CD14-positive monocyte (primary cell): ENCODE measurements around the gene SLCO4C1. TPM values are rescaled to one million over a fixed set of nuclear protein-coding genes. Genes with fewer than 3 reads are reported as not detected.

Source experiments
- DNase-seq, 3 donors: peaks; one replicate each; pipeline ENCODE4 v3.0.0-alpha.2; 2011 to 2022
- H2AFZ ChIP-seq: 2 replicates; pipeline ENCODE4 v1.6.0; 2012; ENCODE audit warnings: mild to moderate bottlenecking, low read depth, low read length, inconsistent platforms; ENCODE audit not compliant: insufficient read depth, poor library complexity, severe bottlenecking
- H3K27ac ChIP-seq, 2 donors: 1 replicate in 1 of 2; 2 replicates in 1 of 2; pipeline ENCODE4 v1.5.1; 2012 to 2013; ENCODE audit warnings: low read length in 2 of 2, control low read depth in 1 of 2, inconsistent platforms in 1 of 2, low read depth in 1 of 2, mild to moderate bottlenecking in 1 of 2
- H3K27me3 ChIP-seq, 2 donors: one replicate each; pipeline versions ENCODE4 v1.6.0 to v1.6.1; 2011 to 2013; ENCODE audit warnings: low read length in 2 of 2; ENCODE audit not compliant: control insufficient read depth in 2 of 2, insufficient read depth in 2 of 2
- H3K36me3 ChIP-seq, 2 donors: replicated peaks in 1 of 2; 1 replicate in 1 of 2; 2 replicates in 1 of 2; pipeline versions ENCODE4 v1.5.1 to v1.6.1; 2012 to 2013; ENCODE audit warnings: low read length in 2 of 2, control low read depth in 1 of 2, inconsistent platforms in 1 of 2, mild to moderate bottlenecking in 1 of 2; ENCODE audit not compliant: insufficient read depth in 2 of 2, control insufficient read depth in 1 of 2
- H3K4me1 ChIP-seq, 2 donors: 1 replicate in 1 of 2; 2 replicates in 1 of 2; pipeline versions ENCODE4 v1.5.1 to v1.6.1; 2012 to 2013; ENCODE audit warnings: low read length in 2 of 2, control low read depth in 1 of 2, inconsistent platforms in 1 of 2, mild to moderate bottlenecking in 1 of 2, moderate library complexity in 1 of 2; ENCODE audit not compliant: insufficient read depth in 2 of 2, control insufficient read depth in 1 of 2
- H3K4me2 ChIP-seq: replicated peaks from 2 replicates; pipeline ENCODE3; 2012; ENCODE audit warnings: low read length, moderate library complexity, mild to moderate bottlenecking; ENCODE audit not compliant: poor library complexity, severe bottlenecking; ENCODE audit errors: extremely low read depth
- H3K4me3 ChIP-seq, 3 experiments: fragments of 200-600 bp in 1 of 3; sonication (generic) in 1 of 3; replicated peaks in 1 of 3; 1 replicate in 2 of 3; 2 replicates in 1 of 3; pipeline ENCODE4 v1.5.1; 2011 to 2013; ENCODE audit warnings: low read length in 3 of 3, mild to moderate bottlenecking in 3 of 3, control low read depth in 2 of 3, low read depth in 2 of 3, inconsistent platforms in 1 of 3, moderate library complexity in 1 of 3
- H3K79me2 ChIP-seq: 2 replicates; pipeline ENCODE4 v1.6.0; 2012; ENCODE audit warnings: mild to moderate bottlenecking, control low read depth, inconsistent platforms, low read length, moderate library complexity; ENCODE audit not compliant: insufficient read depth
- H3K9ac ChIP-seq: 2 replicates; pipeline ENCODE4 v1.6.0; 2017; ENCODE audit warnings: low read length, mild to moderate bottlenecking; ENCODE audit not compliant: insufficient read depth, poor library complexity, severe bottlenecking
- H3K9me3 ChIP-seq, 2 donors: replicated peaks in 1 of 2; 1 replicate in 1 of 2; 2 replicates in 1 of 2; pipeline versions ENCODE4 v1.5.1 to v1.6.1; 2012 to 2013; ENCODE audit warnings: low read length in 2 of 2, control low read depth in 1 of 2; ENCODE audit not compliant: control insufficient read depth in 1 of 2, insufficient read depth in 1 of 2
- H4K20me1 ChIP-seq: 2 replicates; pipeline ENCODE4 v1.6.0; 2012; ENCODE audit warnings: mild to moderate bottlenecking, low read length, control low read depth, moderate library complexity; ENCODE audit not compliant: insufficient read depth
- H3K27ac Mint-ChIP-seq, 7 donors: one replicate each; pipeline ENCODE4 v1.8.0; 2020; ENCODE audit warnings: mild to moderate bottlenecking in 7 of 7, mixed read lengths in 7 of 7, moderate library complexity in 6 of 7, inconsistent platforms in 2 of 7
- H3K27me3 Mint-ChIP-seq, 3 donors: one replicate each; pipeline ENCODE4 v1.8.0; 2021 to 2022; ENCODE audit warnings: low read depth in 3 of 3, mild to moderate bottlenecking in 3 of 3, mixed read lengths in 3 of 3, moderate library complexity in 3 of 3, inconsistent platforms in 1 of 3
- H3K36me3 Mint-ChIP-seq, 2 donors: one replicate each; pipeline ENCODE4 v1.8.0; 2020; ENCODE audit warnings: mixed read lengths in 2 of 2, inconsistent platforms in 1 of 2, mild to moderate bottlenecking in 1 of 2
- H3K4me1 Mint-ChIP-seq: one replicate; pipeline ENCODE4 v1.8.0; 2020; ENCODE audit warnings: mild to moderate bottlenecking, mixed read lengths
- H3K4me3 Mint-ChIP-seq, 2 donors: one replicate each; pipeline ENCODE4 v1.8.0; 2020; ENCODE audit warnings: mild to moderate bottlenecking in 2 of 2, mixed read lengths in 2 of 2, moderate library complexity in 1 of 2
- H3K9me3 Mint-ChIP-seq, 7 donors: one replicate each; pipeline ENCODE4 v1.8.0; 2020 to 2022; ENCODE audit warnings: mixed read lengths in 7 of 7, mild to moderate bottlenecking in 6 of 7, moderate library complexity in 6 of 7, inconsistent platforms in 2 of 7
- CTCF ChIP-seq: fragments of 200-600 bp; IDR thresholded peaks from one replicate; pipeline ENCODE4 v1.8.0; 2022; ENCODE audit warnings: antibody characterized with exemption, mild to moderate bottlenecking
- WGBS: methylation state at CpG from one replicate; pipeline ENCODE4 v1.1.5; 2013; ENCODE audit warnings: missing lambda C conversion rate; ENCODE audit not compliant: insufficient coverage; 5-methylcytosine and 5-hydroxymethylcytosine counted together
- intact Hi-C, 2 donors: fragments of 100-400 bp; cut with micrococcal nuclease; formaldehyde crosslinking; loops; one replicate each; pipeline versions ENCODE4 v1.15.0 to v1.15.1; 2023
- polyA plus RNA-seq, 3 donors: library from polyadenylated mRNA; depleted of rRNA in 1 of 3; unstranded in 2 of 3; stranded (reverse) in 1 of 3; fragments of 300-500 nt in 2 of 3; fragments of >200 nt in 1 of 3; fragmentation: Illumina TruSeq in 2 of 3; gene quantifications; 1 replicate in 2 of 3; 2 replicates in 1 of 3; pipeline ENCODE4 v1.2.3, GENCODE V29; 2012 to 2021

SLCO4C1 gene
- polyA plus RNA-seq, 3 donors: 1.8 to 3.9 (median 2.4) TPM

GRCh38 chr5:102277144-102277543 is 18.9 kb downstream of the SLCO4C1 start:
- Mint-ChIP-seq H3K27ac (peak overlapping the region; percentile 48 to 90 (median 84)), H3K9me3 (peaks cover 0 to 6% (median 2%) of the 10 kb centered on the region in 7 donors), H3K4me1 (peaks cover 48% of the 10 kb centered on the region), H3K36me3 (peaks cover 11 to 15% of the 10 kb centered on the region in 2 donors), H3K4me3 (peak overlapping the region in 1 of 2 donors; percentile 53), H3K27me3 (no peaks in the 10 kb centered on the region)
- no peaks in the 10 kb centered on the region for H3K27me3 ChIP-seq
- H3K27ac ChIP-seq: peak overlapping the region; percentile 40 to 66
- H3K9ac ChIP-seq: no peak overlapping the region
- no peak for TF ChIP-seq CTCF
- H3K4me2 ChIP-seq: peak overlapping the region; percentile 37
- H3K4me1 ChIP-seq: peaks cover 32 to 50% of the 10 kb centered on the region in 2 donors
- peak; percentile 57 to 73 (median 63) for DNase-seq
- peak overlapping the region in 1 of 3 experiments; percentile 6 for H3K4me3 ChIP-seq
- H4K20me1 ChIP-seq: no peaks in the 10 kb centered on the region
- WGBS: no CpG with 5 or more reads among the region's 2 CpGs
- no peak overlapping the region for H2AFZ ChIP-seq
- no peaks in the 10 kb centered on the region for H3K9me3 ChIP-seq
- H3K36me3 ChIP-seq: no peaks in the 10 kb centered on the region
- peaks cover 87% of the 10 kb centered on the region for H3K79me2 ChIP-seq
- intact Hi-C loops: no loop called here

GRCh38 chr5:102271759-102272158 is 24.3 kb downstream of the SLCO4C1 start:
- H3K36me3 Mint-ChIP-seq: peaks cover 33 to 41% of the 10 kb centered on the region in 2 donors
- peaks cover 45% of the 10 kb centered on the region for H3K79me2 ChIP-seq
- no peaks in the 10 kb centered on the region for H4K20me1 ChIP-seq
- no peak overlapping the region for H3K27ac ChIP-seq
- peaks cover 0 to 21% of the 10 kb centered on the region in 2 donors for H3K9me3 ChIP-seq
- intact Hi-C loops: no loop called here
- peaks cover 10% of the 10 kb centered on the region in 2 donors for H3K4me1 ChIP-seq
- 100% methylated on average over 2 of the region's 3 CpGs for WGBS
- no peak overlapping the region for H3K4me2 ChIP-seq
- no peaks in the 10 kb centered on the region for H3K27me3 ChIP-seq
- H2AFZ ChIP-seq: no peak overlapping the region
- peaks cover 17 to 27% of the 10 kb centered on the region in 2 donors for H3K36me3 ChIP-seq
- H3K9me3 Mint-ChIP-seq: peaks cover 5 to 24% (median 16%) of the 10 kb centered on the region in 7 donors
- TF ChIP-seq CTCF: no peak
- DNase-seq: no peak
- peaks cover 17% of the 10 kb centered on the region for H3K4me1 Mint-ChIP-seq
- H3K4me3 Mint-ChIP-seq: no peak overlapping the region
- no peaks in the 10 kb centered on the region for H3K27me3 Mint-ChIP-seq
- no peak overlapping the region for H3K27ac Mint-ChIP-seq
- H3K4me3 ChIP-seq: no peak overlapping the region
- no peak overlapping the region for H3K9ac ChIP-seq
